ENCODE results near the gene EFCAB11.

The EFCAB11 gene

DNA sequence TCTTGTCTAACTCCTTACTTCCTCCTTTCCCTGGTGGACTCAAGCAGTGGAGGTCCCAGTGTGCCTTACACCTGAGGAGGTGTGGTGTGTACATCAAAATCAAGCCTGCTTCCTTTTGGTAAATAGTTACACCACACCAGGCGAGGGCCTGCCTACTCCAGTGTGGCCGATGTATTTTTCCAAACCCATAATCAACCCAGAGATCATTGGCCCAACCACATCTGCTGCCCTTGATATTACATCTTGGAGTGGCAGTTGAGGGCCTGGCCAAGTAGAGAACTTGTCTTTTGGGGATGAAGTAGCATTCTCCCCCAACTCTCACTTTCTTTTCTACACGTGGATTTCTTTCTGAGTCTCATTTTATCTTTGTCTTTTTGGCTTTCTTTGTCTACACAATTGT lies 187.4 kb downstream of the EFCAB11 start:
- DNase-seq (ENCODE audit: low spot score), result no peak

- no peak for DNase-seq (ENCODE audit: low spot score)
Observed at GRCh38 chr14:89765346-89765745, 189.2 kb downstream of the EFCAB11 start.

DNA sequence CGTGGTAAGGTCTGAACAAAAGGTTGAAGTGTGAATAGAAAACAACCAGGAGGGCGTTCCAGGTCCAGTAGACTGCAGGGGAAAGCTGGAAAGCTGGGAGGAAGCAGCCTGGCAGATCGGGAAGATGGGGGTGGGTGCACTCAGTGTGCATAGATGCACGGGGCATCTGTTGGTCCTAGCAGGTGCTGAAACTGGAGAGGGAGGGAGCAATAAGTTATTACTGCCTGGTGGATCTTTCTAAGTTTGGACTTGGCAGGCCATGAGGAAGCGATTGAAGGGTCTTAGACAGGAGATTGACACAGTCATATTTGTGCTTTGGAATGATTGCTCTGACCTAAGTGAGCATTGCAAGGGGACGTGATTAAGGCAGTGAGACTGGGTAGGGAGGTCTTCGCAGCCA lies 194.4 kb downstream of the EFCAB11 start:
- DNase-seq (ENCODE audit: low spot score), result no peak

GRCh38 chr14:89757313-89757939 lies 197.1 kb downstream of the EFCAB11 start:
- no peak for DNase-seq (ENCODE audit: low spot score)

DNA sequence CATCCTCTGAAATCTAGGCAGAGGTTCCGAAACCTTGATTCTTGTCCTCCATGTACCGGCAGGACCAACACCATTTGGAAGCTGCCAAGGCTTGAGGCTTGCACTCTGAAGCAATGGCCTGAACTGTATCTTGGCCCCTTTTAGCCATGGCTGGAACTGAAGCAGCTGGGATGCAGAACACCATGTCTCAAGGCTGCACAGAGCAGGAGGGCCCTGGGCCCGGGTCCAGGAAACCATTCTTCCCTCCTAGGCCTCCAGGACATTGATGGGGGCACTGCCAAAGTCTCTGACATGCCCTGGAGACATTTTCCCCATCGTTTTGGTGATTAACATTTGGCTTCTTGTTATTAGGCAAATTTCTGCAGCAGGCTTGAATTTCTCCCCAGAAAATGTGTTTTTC lies 198.7 kb downstream of the EFCAB11 start:
- DNase-seq (ENCODE audit: low spot score), result no peak

DNA sequence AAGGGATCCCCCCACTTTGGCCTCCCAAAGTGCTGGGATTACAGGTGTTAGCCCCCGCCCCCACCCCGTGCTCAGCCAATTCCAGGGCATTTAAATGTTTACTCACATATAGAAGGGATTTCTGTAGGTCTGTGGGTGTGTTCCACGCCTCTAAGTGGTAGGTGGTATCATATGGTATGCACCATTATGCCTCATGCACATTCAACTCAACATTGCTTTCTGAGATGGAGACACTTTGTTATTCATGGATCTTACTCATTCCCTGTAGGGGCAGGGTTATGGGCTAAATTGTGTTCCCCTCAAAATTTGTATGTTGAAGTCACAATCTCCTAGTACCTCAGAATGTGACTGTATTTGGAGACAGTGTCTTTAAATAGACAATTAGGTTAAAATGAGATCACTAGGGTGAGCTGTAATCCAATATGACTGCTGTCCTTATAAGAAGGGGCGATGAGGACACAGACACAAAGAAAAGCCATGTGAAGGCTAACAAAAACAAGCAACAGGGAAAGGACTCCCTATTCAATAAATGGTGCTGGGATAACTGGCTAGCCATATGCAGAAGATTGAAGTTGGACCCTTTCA lies 200.6 kb downstream of the EFCAB11 start:
- DNase-seq (ENCODE audit: low spot score), result no peak

DNA sequence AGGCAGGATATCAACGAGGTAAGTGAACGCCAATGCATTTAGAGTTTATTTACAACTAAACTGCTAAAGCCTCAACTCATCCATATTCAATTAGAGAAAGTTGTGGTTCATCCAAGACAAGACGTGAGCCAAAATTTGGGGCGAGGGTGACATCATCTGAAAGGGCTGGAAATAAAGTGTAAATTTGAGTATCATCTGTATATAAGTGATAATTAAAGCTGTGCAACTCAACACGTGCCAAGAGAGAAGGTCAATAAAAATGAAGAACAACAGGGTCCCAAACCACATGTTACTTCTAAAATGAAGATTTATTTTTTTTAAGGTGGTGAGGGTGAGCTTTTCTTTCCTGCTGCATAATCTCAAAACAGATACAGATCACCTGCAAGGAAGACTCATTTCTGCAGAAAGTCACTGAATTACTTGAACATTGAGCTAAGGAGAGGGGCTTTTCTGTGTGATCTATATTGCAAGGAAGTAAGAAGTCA lies 203.6 kb downstream of the EFCAB11 start:
- no peak for DNase-seq (ENCODE audit: low spot score)

GRCh38 chr14:89750281-89750755 lies 204.2 kb downstream of the EFCAB11 start:
- no peak for DNase-seq (ENCODE audit: low spot score)

DNA sequence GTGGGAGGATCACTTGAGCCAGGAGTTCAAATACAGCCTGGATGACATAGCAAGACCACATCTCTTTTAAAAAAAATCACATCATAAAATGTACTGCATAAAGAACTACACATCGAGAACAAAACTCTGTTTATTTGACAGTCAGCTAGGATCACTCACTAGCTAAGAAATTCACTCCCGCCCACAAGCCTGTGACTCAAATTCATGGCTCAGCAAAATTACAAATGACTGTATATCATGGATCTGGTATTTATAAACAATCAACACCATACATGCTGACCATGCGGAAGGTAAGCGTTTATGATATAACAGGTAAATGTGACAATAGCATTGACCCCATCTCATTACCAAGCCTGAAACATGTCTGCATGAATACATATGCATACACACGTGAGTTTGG lies 206.5 kb downstream of the EFCAB11 start:
- DNase-seq (ENCODE audit: low spot score), result no peak

DNA sequence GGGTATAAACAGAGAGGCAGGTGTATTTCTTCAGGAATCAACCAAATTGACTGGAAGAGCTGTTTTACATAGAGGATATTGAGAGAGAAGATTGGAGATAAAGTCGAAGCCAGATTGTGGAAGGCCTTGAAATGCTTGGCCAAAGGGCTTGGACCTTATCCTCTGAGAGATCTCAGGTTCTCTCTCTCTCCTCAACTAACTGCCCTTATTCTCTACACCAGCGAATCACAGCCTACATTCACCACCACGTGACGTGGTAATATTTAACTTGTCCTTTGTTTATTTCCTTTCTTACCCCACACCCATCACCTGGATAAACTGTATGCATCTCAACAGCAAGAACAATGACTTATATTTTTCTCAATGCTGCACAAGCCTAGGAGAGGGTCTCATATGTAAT lies 207.4 kb downstream of the EFCAB11 start:
- no peak for DNase-seq (ENCODE audit: low spot score)

GRCh38 chr14:89746654-89747053 lies 207.9 kb downstream of the EFCAB11 start:
- DNase-seq (ENCODE audit: low spot score), result no peak

- DNase-seq (ENCODE audit: low spot score), result no peak
Observed at GRCh38 chr14:89746135-89746534, 208.4 kb downstream of the EFCAB11 start.

Measured in iPS-NIHi11 (cell line).